ENCODE results near the gene CEP85.

- TF ChIP-seq CTCF (IDR thresholded peaks at IDR 0.05; ENCODE audit: low read depth, low read length) (no peak), EZH2phosphoT487 (IDR thresholded peaks at IDR 0.05; ENCODE audit: low read depth) (no peak)
These were observed 56.3 kb downstream of the CEP85 start for GRCh38 chr1:26290122-26290881.

Data from OCI-LY3 (cell line).